Immature natural killer cell (primary cell): ENCODE data around the gene CINP. TPM values are rescaled to one million over a fixed set of nuclear protein-coding genes. Genes with fewer than 3 reads are reported as not detected.
"Not testable (repeated sequence)": the region's sequence is repeated elsewhere in the genome, so short reads cannot be mapped to it uniquely, and the experiment has no call there.

Source experiments
- DNase-seq, 3 donors: peaks; one replicate each; pipeline ENCODE4 v3.0.0; 2022; ENCODE audit warnings: mixed read lengths in 1 of 3
- H3K27ac Mint-ChIP-seq, 6 donors: one replicate each; pipeline ENCODE4 v1.8.0; 2020; ENCODE audit warnings: mixed read lengths in 6 of 6, mild to moderate bottlenecking in 5 of 6, inconsistent platforms in 4 of 6, moderate library complexity in 3 of 6
- H3K27me3 Mint-ChIP-seq, 3 donors: one replicate each; pipeline ENCODE4 v1.8.0; 2020 to 2021; ENCODE audit warnings: low read depth in 3 of 3, mild to moderate bottlenecking in 3 of 3, mixed read lengths in 3 of 3, moderate library complexity in 3 of 3, inconsistent platforms in 1 of 3
- H3K36me3 Mint-ChIP-seq, 3 donors: one replicate each; pipeline ENCODE4 v1.8.0; 2020; ENCODE audit warnings: mixed read lengths in 3 of 3, inconsistent platforms in 2 of 3, mild to moderate bottlenecking in 2 of 3
- H3K4me1 Mint-ChIP-seq, 2 donors: one replicate each; pipeline ENCODE4 v1.8.0; 2020; ENCODE audit warnings: inconsistent platforms in 2 of 2, mild to moderate bottlenecking in 2 of 2, mixed read lengths in 2 of 2, moderate library complexity in 1 of 2
- H3K4me3 Mint-ChIP-seq, 5 donors: one replicate each; pipeline ENCODE4 v1.8.0; 2020; ENCODE audit warnings: mild to moderate bottlenecking in 5 of 5, mixed read lengths in 5 of 5, inconsistent platforms in 3 of 5, moderate library complexity in 3 of 5
- H3K9me3 Mint-ChIP-seq, 6 donors: one replicate each; pipeline ENCODE4 v1.8.0; 2020; ENCODE audit warnings: mild to moderate bottlenecking in 6 of 6, mixed read lengths in 6 of 6, inconsistent platforms in 4 of 6, moderate library complexity in 3 of 6
- polyA plus RNA-seq, 3 donors: library from polyadenylated mRNA; unstranded; fragments of 300-500 nt; fragmentation: Illumina TruSeq; gene quantifications; one replicate each; pipeline ENCODE4 v1.2.3, GENCODE V29; 2021

CINP gene
- polyA plus RNA-seq, 3 donors from 2014 or later = 33.2 to 49.5 (median 48.3) TPM

- no peak overlapping the region for H3K4me3 Mint-ChIP-seq
- H3K9me3 Mint-ChIP-seq = no peaks in the 10 kb centered on the region
- DNase-seq = no peak
- H3K27ac Mint-ChIP-seq = no peak overlapping the region
- H3K36me3 Mint-ChIP-seq = peaks cover 0 to 8% (median 3%) of the 10 kb centered on the region in 3 donors
- peaks cover 6 to 10% of the 10 kb centered on the region in 2 donors for H3K4me1 Mint-ChIP-seq
- H3K27me3 Mint-ChIP-seq = peaks cover 0 to 3% (median 0%) of the 10 kb centered on the region in 3 donors
Observed at GRCh38 chr14:102374264-102374663, 11.6 kb upstream of the CINP start.

DNA sequence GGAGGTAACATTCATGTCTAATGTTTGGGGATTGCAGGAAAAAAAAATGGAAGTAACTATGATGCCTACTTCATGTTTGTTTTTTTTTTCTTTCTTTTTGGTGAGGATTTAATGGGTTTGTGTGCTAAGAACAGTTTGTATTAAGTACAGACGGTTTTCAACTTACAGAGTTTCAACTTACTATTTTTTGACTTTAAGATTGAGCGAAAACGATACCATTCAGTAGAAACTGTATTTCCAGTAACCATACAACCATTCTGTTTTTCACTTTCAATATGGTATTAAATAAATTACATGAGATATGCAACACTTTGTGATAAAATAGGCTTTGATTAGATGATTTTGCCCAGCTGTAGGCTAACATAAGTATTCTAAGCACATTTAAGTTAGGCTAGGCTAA lies 10.4 kb upstream of the CINP start:
- no peaks in the 10 kb centered on the region for H3K9me3 Mint-ChIP-seq

DNA sequence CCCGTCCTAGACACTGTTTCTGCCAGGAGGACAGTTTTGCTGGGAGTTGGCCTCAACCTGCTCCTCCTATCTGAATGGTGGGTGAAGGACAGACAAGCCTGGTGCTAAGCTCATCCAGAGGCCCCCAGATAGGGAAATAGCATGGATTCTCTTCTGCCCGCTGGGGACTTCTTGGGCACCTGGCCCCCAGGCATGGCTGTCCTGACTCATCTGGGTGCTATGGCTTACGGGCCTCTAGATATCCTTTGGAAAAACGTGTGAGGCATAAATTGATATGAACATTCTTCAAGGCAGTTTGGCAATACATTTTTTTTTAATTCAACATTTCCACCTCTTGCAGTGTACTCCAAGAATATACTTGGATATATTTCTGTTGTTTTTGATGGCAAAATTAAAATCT lies 8.7 kb upstream of the CINP start:
- H3K36me3 Mint-ChIP-seq = peaks cover 0 to under 1% (median 0%) of the 10 kb centered on the region in 3 donors
- H3K27ac Mint-ChIP-seq = no peak overlapping the region
- no peak overlapping the region for H3K4me3 Mint-ChIP-seq

More for the DNA sequence above, 10.4 kb upstream of the CINP start:
- DNase-seq = no peak
- H3K27me3 Mint-ChIP-seq = peaks cover 0 to 3% (median 0%) of the 10 kb centered on the region in 3 donors
- no peak overlapping the region for H3K27ac Mint-ChIP-seq
- H3K36me3 Mint-ChIP-seq = peaks cover 0 to 8% (median 0%) of the 10 kb centered on the region in 3 donors
- H3K4me3 Mint-ChIP-seq = no peak overlapping the region
- H3K4me1 Mint-ChIP-seq = peaks cover 9 to 20% of the 10 kb centered on the region in 2 donors

GRCh38 chr14:102370305-102370809 lies 7.7 kb upstream of the CINP start:
- H3K27me3 Mint-ChIP-seq = peaks cover 0 to 2% (median 0%) of the 10 kb centered on the region in 3 donors
- no peak overlapping the region for H3K4me3 Mint-ChIP-seq
- H3K9me3 Mint-ChIP-seq = no peaks in the 10 kb centered on the region
- peak overlapping the region; percentile 19 to 78 (median 47) for H3K27ac Mint-ChIP-seq
- peaks cover 13 to 36% of the 10 kb centered on the region in 2 donors for H3K4me1 Mint-ChIP-seq
- no peaks in the 10 kb centered on the region for H3K36me3 Mint-ChIP-seq
- DNase-seq = no peak

More for the DNA sequence above, 8.7 kb upstream of the CINP start:
- no peak for DNase-seq
- Mint-ChIP-seq H3K27me3 (peaks cover 0 to 3% (median 0%) of the 10 kb centered on the region in 3 donors), H3K9me3 (no peaks in the 10 kb centered on the region), H3K4me1 (peaks cover 13 to 36% of the 10 kb centered on the region in 2 donors)

- Mint-ChIP-seq H3K4me3 (peak overlapping the region in 1 of 5 donors; percentile 29), H3K27ac (no peak overlapping the region), H3K27me3 (peaks cover 0 to 8% (median 2%) of the 10 kb centered on the region in 3 donors), H3K4me1 (peaks cover 24 to 39% of the 10 kb centered on the region in 2 donors), H3K9me3 (no peaks in the 10 kb centered on the region), H3K36me3 (no peaks in the 10 kb centered on the region)
- DNase-seq = peak in 1 of 3 donors; percentile 36
Observed at GRCh38 chr14:102363182-102363943, 673 bp upstream of the CINP start.

DNA sequence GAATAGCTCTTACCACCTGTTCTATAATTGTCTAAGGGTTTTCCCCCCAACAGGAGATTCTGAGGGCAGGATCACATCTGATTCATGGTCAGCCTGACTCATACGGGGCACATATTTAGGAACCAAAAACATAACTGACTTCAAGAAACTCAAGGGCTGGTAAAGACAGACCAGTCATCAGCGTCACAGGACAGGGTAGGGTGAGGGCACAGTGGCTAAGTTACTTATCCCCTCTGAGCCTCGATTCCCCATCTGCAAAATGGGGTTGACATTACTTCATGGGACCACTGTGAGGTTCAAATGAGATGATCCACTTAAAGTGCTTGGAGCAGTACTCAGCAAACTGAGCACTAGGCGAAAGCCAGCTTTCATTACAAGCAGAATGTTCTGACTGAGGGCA lies 606 bp downstream of the CINP start:
- H3K27me3 Mint-ChIP-seq = peaks cover 0 to 8% (median 2%) of the 10 kb centered on the region in 3 donors
- peak overlapping the region in 4 of 5 donors; percentile 90 to 97 (median 94) for H3K4me3 Mint-ChIP-seq
- peaks cover 0 to 10% (median 3%) of the 10 kb centered on the region in 3 donors for H3K36me3 Mint-ChIP-seq
- peaks cover 20 to 27% of the 10 kb centered on the region in 2 donors for H3K4me1 Mint-ChIP-seq
- DNase-seq = peak in 1 of 3 donors; percentile 18
- peak overlapping the region in 5 of 6 donors; percentile 94 to 97 (median 95) for H3K27ac Mint-ChIP-seq
- no peaks in the 10 kb centered on the region for H3K9me3 Mint-ChIP-seq

DNA sequence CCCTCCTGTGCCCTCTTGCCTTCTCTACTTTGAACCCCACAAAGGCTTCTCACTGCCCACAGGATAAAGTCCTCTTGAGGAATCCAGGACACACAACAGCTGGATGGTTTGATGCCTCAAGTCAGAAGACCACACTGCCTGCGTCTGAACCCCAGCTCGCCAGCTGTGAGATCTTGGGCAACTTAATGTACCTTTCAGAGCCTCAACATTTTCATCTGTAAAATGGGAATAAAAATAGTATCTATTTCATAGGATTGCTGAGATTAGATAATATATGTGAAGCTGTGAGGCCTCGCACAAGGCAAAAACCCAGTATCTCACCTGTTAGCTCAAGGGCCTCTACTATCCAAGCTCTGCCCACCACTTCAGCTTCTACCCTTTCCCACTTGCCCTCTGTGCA lies 2.3 kb downstream of the CINP start:
- H3K4me3 Mint-ChIP-seq = no peak overlapping the region
- H3K9me3 Mint-ChIP-seq = no peaks in the 10 kb centered on the region
- peaks cover 1 to 20% (median 7%) of the 10 kb centered on the region in 3 donors for H3K36me3 Mint-ChIP-seq
- peaks cover 0 to 8% (median 2%) of the 10 kb centered on the region in 3 donors for H3K27me3 Mint-ChIP-seq
- H3K27ac Mint-ChIP-seq = peak overlapping the region in 3 of 6 donors; percentile 83 to 95 (median 86)
- DNase-seq = no peak
- peaks cover 20 to 21% of the 10 kb centered on the region in 2 donors for H3K4me1 Mint-ChIP-seq

GRCh38 chr14:102359341-102359740 lies 3.3 kb downstream of the CINP start:
- H3K27me3 Mint-ChIP-seq = peaks cover 0 to 8% (median 2%) of the 10 kb centered on the region in 3 donors
- H3K4me1 Mint-ChIP-seq = peaks cover 20 to 21% of the 10 kb centered on the region in 2 donors
- H3K9me3 Mint-ChIP-seq = no peaks in the 10 kb centered on the region
- DNase-seq = no peak
- no peak overlapping the region for H3K27ac Mint-ChIP-seq
- no peak overlapping the region for H3K4me3 Mint-ChIP-seq
- peaks cover 4 to 28% (median 7%) of the 10 kb centered on the region in 3 donors for H3K36me3 Mint-ChIP-seq

DNA sequence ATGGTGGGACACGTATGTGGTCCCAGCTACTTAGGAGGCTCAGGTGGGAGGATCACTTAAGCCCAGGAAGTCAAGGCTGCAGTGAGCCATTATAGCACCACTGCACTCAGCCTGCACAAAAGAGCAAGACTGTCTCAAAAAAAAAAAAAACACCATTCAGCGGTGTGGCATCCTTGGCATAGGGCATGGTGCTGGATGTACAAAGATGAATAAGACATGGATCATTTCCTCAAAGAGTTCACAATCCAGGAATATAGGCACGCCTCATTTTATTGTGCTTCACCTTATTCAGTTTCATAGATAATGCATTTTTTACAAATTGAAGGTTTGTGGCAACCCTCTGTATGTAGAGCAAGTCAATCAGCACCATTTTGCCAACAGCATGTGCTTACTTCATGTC lies 6.4 kb downstream of the CINP start:
- no peaks in the 10 kb centered on the region for H3K27me3 Mint-ChIP-seq
- no peak overlapping the region for H3K27ac Mint-ChIP-seq
- no peak for DNase-seq
- no peak overlapping the region for H3K4me3 Mint-ChIP-seq
- H3K4me1 Mint-ChIP-seq = peaks cover 8% of the 10 kb centered on the region in 2 donors
- H3K36me3 Mint-ChIP-seq = peaks cover 7 to 41% (median 7%) of the 10 kb centered on the region in 3 donors
- no peaks in the 10 kb centered on the region for H3K9me3 Mint-ChIP-seq

GRCh38 chr14:102353126-102353619 lies 9.5 kb downstream of the CINP start:
- Mint-ChIP-seq H3K36me3 (peaks cover 20 to 55% (median 21%) of the 10 kb centered on the region in 3 donors), H3K27me3 (no peaks in the 10 kb centered on the region), H3K27ac (no peak overlapping the region), H3K4me3 (no peak overlapping the region), H3K4me1 (no peaks in the 10 kb centered on the region), H3K9me3 (no peaks in the 10 kb centered on the region)
- DNase-seq = no peak

GRCh38 chr14:102352213-102352612 lies 10.5 kb downstream of the CINP start:
- Mint-ChIP-seq H3K4me3 (no peak overlapping the region), H3K4me1 (no peaks in the 10 kb centered on the region), H3K9me3 (no peaks in the 10 kb centered on the region), H3K36me3 (peaks cover 21 to 53% (median 24%) of the 10 kb centered on the region in 3 donors), H3K27me3 (no peaks in the 10 kb centered on the region), H3K27ac (peak overlapping the region in 1 of 6 donors; percentile 40)
- no peak for DNase-seq

GRCh38 chr14:102351593-102351992 lies 11.1 kb downstream of the CINP start:
- H3K27ac Mint-ChIP-seq, H3K4me3 Mint-ChIP-seq: not testable (repeated sequence)

DNA sequence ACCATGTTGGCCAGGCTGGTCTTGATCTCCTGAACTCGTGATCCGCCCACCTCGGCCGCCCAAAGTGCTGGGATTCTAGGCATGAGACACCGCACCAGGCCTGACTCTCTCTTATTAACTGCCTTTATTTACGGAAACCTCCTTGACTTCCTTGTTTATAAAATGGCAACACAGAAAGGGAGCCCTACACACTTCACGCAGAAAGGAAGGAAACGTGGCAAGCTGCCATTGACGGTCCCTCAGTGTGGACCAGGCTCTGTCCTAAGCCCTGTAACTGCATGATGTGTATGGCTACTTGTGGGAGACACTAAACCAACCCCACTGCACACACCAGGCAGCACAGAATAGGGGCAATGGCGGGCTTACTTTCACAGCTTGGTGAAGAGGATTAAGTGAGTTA lies 11.7 kb downstream of the CINP start:
- no peak for DNase-seq
- no peak overlapping the region for H3K27ac Mint-ChIP-seq
- H3K27me3 Mint-ChIP-seq = no peaks in the 10 kb centered on the region
- H3K9me3 Mint-ChIP-seq = no peaks in the 10 kb centered on the region
- H3K4me1 Mint-ChIP-seq = no peaks in the 10 kb centered on the region
- peaks cover 16 to 48% (median 24%) of the 10 kb centered on the region in 3 donors for H3K36me3 Mint-ChIP-seq
- H3K4me3 Mint-ChIP-seq = no peak overlapping the region

More at GRCh38 chr14:102351593-102351992, 11.1 kb downstream of the CINP start:
- not testable (repeated sequence) for H3K27me3 Mint-ChIP-seq, H3K9me3 Mint-ChIP-seq, H3K4me1 Mint-ChIP-seq, DNase-seq
- peaks cover 17 to 49% (median 24%) of the 10 kb centered on the region in 3 donors for H3K36me3 Mint-ChIP-seq

GRCh38 chr14:102348376-102348775 lies 14.3 kb downstream of the CINP start:
- Mint-ChIP-seq H3K27me3 (no peaks in the 10 kb centered on the region), H3K9me3 (no peaks in the 10 kb centered on the region), H3K4me1 (peaks cover 0 to 5% of the 10 kb centered on the region in 2 donors), H3K36me3 (peaks cover 21 to 40% (median 24%) of the 10 kb centered on the region in 3 donors), H3K27ac (no peak overlapping the region), H3K4me3 (no peak overlapping the region)
- DNase-seq = no peak
